ENCODE measurements around the gene ORM1.
"Not testable (repeated sequence)": the region's sequence is repeated elsewhere in the genome, so short reads cannot be mapped to it uniquely, and the experiment has no call there.

Gene ORM1

GRCh38 chr9:114304416-114305188 lies 18.3 kb upstream of the ORM1 start:
- no peak for DNase-seq (ENCODE audit: low read depth in 2 of 2)

DNA sequence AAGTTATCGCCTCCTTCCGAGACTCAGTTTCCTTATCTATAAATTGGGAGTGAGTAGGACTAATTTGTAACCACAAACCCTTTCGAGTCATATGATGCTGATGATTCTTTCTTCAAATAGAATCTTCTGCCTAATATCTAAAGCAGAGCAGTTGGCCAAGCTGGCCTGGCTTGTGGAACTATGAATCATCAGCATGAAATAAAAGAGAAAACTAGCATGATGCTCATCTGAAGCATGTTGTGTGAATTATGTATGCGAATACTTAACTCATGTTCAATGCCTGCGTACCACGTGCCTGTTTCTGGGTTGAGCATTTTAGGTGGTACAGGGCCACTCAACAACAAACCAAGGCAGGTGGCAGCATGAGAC lies 15.0 kb upstream of the ORM1 start:
- no peak for DNase-seq (ENCODE audit: low read depth in 2 of 2)

GRCh38 chr9:114308361-114308950 lies 14.4 kb upstream of the ORM1 start:
- DNase-seq (ENCODE audit: low read depth in 2 of 2) = no peak

DNA sequence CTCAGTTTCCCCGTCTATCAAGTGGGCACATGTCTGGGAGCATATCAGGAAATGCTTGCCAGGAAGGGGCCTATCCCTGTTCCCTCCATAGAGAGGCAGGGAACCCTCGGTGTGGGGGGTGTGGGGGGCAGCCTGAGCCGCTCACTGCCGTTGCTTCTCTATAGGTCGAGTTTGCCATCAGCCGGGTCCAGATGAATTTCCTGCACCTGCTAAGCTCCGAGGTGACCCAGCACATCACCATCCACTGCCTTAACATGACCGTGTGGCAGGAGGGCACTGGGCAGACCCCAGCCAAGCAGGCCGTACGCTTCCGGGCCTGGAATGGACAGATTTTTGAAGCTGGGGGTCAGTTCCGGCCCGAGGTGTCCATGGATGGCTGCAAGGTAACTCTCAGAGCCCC lies 13.8 kb upstream of the ORM1 start:
- no peak for DNase-seq (ENCODE audit: low read depth in 2 of 2)

DNA sequence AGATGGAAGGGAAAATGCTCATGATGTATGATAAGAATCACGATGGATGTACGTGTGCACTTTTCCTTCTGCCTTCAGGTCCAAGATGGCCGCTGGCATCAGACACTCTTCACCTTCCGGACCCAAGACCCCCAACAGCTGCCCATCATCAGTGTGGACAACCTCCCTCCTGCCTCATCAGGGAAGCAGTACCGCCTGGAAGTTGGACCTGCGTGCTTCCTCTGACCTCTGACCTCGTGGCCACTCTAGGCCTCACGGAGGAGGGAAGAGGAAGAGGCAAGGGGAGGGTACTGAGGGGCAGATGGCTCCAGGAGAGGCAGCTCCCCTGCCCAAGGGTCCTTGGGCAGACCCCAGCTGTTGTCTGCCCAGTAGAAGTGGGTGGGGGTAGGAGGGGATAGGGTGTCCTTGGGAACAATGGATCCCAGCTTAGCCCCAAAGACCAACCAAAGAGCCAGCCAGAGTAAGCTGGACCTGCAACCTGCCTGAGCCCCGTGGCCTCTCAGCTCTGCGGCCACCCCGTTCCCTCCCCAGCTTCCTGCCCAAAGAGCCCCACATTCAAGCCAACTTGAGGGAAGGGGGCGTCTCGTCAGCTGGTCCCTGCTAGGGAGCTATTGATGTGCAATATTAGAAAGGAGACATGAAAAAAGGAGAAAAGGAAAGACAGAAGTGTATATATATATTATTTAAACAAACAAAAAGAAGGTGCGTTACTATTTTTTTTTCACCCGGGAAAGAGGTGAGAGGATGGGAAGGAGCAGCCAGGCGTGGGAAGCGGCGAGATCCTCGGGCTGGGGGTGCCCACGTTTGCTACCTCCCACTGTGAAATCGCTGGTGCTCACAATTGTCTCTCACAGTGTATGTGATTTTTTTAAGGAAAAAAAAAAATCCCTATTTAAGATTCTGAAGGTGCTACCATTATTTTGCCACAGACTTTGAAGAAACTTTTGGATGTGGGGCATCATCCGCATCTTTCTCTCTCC lies 12.1 kb upstream of the ORM1 start:
- DNase-seq (ENCODE audit: low read depth in 2 of 2) = no peak

DNA sequence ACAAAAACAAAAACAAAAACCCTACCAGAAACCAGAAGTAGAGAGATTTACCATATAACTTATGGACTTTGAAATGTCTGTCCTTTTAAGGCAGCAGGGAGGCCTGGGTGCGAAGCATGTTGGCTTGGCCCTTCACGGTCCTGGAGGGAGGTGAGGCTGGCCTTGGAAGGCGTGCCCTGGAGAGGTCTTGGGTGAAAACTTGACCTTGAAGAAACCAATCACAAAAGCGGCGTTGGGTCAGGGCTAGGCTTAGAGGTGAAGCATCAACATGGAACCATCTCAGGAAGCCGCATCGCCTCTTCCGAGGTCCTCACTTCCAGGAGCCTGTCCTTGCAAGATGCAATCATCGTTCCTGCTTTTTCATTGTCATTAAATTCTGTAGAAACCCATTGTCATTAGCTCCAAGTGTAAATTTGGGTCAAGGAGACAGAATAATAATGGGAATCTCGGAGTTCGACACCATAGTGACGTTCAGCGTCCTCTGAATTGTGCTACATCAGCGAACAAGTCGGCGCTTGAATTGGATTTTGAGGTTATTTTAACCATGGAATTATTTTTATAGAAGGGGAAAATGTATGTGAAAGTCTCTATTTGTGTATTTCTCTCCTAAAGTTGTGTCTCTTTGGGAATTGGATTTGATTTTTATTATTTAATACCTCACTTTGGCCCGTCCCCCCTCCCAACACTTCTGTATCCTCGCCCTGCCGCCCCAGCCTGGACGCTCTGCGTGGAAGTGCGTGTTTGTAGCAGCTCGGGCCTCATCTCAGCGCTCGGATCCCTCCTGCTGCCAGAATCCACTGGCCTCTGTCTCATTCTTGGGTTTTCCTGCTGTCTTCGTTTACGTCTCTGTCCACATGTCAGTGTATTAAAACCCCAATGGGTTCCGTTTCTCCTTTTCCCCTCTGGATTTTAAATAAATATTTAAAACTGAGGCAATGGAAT lies 11.1 kb upstream of the ORM1 start:
- no peak for DNase-seq (ENCODE audit: low read depth in 2 of 2)

- DNase-seq (ENCODE audit: low read depth in 2 of 2) = no peak
These were observed 10.4 kb upstream of the ORM1 start for GRCh38 chr9:114312513-114312875.

- DNase-seq (ENCODE audit: low read depth in 2 of 2) = no peak
These were observed 9.7 kb upstream of the ORM1 start for GRCh38 chr9:114313186-114313585.

- DNase-seq (ENCODE audit: low read depth in 2 of 2) = no peak
These were observed 8.5 kb upstream of the ORM1 start for GRCh38 chr9:114314256-114314867.

DNA sequence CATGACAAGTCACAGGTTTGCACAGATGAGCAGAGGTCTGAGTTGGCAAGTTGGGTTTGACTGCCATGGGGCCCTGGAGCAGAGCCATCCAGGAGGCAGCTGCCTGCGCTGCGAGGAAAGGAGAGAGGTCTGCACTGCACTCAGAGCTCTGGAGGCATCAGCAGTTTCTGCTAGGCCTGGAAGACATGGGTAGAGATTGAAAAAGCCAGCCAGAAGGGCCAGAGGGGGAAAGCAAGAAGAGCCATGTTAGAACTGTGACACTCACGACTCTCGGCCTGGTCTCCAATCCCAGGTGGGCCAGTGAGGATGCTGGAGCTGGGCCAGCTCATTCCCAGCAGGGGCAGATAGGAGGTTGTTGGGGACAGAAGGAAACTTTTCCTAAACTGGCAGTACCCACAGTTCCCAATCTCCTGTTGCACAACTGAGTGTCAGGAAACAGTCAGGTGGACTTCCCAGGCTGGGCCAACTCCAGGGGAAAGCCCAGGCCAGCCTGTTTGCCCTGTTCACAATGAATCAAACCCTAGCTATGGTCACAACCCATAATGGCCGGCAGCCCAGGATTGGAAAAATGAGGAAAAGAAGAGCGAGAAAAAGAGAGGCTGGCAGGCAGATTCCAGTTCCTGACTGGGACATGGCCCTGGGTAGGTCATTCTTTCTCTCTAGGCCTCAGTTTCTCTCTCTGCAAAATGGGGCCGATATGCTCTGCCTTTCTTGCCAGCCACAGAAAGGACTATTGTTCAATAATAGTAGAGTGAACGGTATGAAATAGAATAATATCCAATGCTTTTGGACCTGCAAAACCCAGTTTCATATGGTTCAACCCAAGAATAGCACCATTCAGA lies 7.8 kb upstream of the ORM1 start:
- no peak for DNase-seq (ENCODE audit: low read depth in 2 of 2)

DNA sequence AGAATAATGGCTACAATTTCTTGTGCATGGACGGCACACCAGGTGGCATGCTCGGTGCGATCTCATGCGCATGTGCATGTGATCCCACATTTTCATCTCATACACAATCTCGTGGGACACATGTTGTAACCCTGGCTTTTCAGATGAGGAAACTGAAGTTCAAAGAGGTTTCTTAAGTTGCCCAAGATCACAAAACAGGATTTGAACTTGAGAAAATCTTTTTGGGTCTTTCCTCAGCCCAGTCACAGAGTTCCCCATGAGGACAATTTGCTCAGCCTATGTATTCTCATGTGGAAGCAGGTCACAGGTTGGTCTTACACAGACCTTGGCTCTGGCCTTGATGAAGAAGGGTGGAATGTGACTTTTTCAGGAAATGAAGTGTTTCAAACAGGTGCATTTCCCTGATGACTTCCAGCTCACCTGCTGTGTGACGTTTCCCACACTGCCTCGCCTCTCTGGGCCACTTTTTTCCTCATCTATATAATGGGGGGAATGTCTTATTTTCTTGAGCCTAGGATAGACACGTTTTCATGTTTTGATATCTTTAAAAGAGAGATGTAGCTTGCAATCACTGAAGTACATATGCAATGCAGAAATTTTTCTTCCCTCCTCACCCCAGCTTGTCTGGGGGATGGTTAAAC lies 7.1 kb upstream of the ORM1 start:
- DNase-seq (ENCODE audit: low read depth in 2 of 2) = no peak

- DNase-seq (ENCODE audit: low read depth in 2 of 2) = no peak
These were observed 6.2 kb upstream of the ORM1 start for GRCh38 chr9:114316605-114317230.

GRCh38 chr9:114317665-114318357 lies 5.1 kb upstream of the ORM1 start:
- no peak for DNase-seq (ENCODE audit: low read depth in 2 of 2)

GRCh38 chr9:114318416-114318815 lies 4.5 kb upstream of the ORM1 start:
- DNase-seq (ENCODE audit: low read depth in 2 of 2) = no peak

DNA sequence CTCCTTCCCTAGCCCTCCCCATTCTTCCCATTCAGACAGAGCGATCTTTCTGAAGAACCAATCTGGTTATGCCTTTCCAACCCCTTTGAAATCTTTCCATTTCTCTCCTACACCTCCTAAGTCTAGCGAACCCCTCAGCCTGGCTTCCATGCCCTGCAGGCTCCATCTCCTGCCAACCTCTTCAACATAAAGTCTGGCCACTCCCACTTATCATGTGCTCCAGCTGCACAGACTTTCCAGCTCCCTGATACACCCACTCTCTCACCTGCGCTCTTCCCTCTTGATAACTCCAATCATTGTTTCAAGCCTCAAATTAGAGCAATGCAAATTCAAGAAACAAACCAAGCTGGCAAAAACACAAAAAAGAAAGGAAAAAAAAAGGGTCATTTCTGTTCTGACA lies 3.8 kb upstream of the ORM1 start:
- DNase-seq (ENCODE audit: low read depth in 2 of 2) = no peak

- DNase-seq (ENCODE audit: low read depth in 2 of 2) = not testable (repeated sequence)
These were observed 2.2 kb upstream of the ORM1 start for GRCh38 chr9:114320710-114321109.

GRCh38 chr9:114321759-114322158 lies 1.1 kb upstream of the ORM1 start:
- DNase-seq (ENCODE audit: low read depth in 2 of 2) = no peak

DNA sequence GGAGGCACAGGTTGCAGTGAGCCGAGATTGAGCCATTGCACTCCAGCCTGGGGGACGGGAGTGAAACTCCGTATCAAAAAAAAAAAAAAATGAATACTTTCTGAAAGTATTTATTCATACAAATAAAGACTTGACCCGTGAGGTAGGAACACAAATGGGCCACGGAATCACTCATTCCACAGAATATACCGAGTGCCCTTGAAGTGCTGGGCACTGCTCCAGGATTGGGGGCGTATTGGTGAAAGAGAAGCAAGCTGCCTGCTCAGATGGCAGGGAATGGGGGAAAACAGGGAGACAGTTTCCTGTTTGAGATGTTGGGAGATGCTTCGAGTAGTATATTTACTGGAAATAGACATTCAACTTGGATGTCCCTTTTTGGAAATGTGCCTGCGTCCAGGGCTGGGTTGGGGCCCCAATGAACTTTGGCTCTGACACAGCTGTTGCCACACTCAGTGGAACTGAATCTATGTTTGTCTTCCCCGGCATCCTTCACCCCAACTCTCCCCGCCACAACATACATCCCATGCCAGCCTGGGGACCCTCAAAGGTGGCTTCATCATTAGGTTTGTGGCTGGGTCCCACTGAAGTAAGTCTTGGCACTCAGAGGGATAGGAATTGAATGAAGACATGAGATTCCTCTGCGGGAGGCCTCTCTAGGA lies 609 bp upstream of the ORM1 start:
- DNase-seq (ENCODE audit: low read depth in 2 of 2) = not testable (repeated sequence)
